Thyroid gland (tissue), 4 donors: ENCODE measurements around the gene ATIC.

Source experiments
- CTCF ChIP-seq, 6 experiments: fragments of 200-600 bp in 3 of 6; fragments of 450-650 bp in 3 of 6; sonication (generic) in 3 of 6; IDR thresholded peaks; one replicate each; pipeline ENCODE4 v1.5.1; 2016 to 2019; ENCODE audit warnings: antibody characterized with exemption in 6 of 6, mild to moderate bottlenecking in 2 of 6, inconsistent platforms in 1 of 6, moderate library complexity in 1 of 6
- POLR2A ChIP-seq, 2 donors: fragments of 450-650 bp; IDR thresholded peaks; one replicate each; pipeline ENCODE4 v1.6.1; 2017; ENCODE audit warnings: antibody characterized with exemption in 2 of 2, mild to moderate bottlenecking in 2 of 2, moderate library complexity in 1 of 2

- TF ChIP-seq CTCF (IDR thresholded peaks at IDR 0.05) (no peak), POLR2A (IDR thresholded peaks at IDR 0.05) (no peak)
Observed at GRCh38 chr2:215271446-215271845, 40.4 kb upstream of the ATIC start.
